Sigmoid colon (tissue), 4 donors: Measurements from ENCODE around the gene MMD2.

Source experiments
- CTCF ChIP-seq, 4 experiments: fragments of 450-650 bp in 3 of 4; fragments of 200-600 bp in 1 of 4; IDR thresholded peaks; one replicate each; pipeline ENCODE4 v1.5.1; 2016 to 2019; ENCODE audit warnings: antibody characterized with exemption in 4 of 4, mild to moderate bottlenecking in 3 of 4, moderate library complexity in 2 of 4
- POLR2A ChIP-seq, 2 donors: fragments of 450-650 bp; IDR thresholded peaks; one replicate each; pipeline ENCODE4 v1.6.1; 2016; ENCODE audit warnings: antibody characterized with exemption in 2 of 2, mild to moderate bottlenecking in 2 of 2, moderate library complexity in 2 of 2
- POLR2AphosphoS5 ChIP-seq, 4 donors: sonication (generic); formaldehyde crosslinking; IDR thresholded peaks; one replicate each; pipeline ENCODE4 v1.6.1; 2017; ENCODE audit warnings: antibody characterized with exemption in 4 of 4

DNA sequence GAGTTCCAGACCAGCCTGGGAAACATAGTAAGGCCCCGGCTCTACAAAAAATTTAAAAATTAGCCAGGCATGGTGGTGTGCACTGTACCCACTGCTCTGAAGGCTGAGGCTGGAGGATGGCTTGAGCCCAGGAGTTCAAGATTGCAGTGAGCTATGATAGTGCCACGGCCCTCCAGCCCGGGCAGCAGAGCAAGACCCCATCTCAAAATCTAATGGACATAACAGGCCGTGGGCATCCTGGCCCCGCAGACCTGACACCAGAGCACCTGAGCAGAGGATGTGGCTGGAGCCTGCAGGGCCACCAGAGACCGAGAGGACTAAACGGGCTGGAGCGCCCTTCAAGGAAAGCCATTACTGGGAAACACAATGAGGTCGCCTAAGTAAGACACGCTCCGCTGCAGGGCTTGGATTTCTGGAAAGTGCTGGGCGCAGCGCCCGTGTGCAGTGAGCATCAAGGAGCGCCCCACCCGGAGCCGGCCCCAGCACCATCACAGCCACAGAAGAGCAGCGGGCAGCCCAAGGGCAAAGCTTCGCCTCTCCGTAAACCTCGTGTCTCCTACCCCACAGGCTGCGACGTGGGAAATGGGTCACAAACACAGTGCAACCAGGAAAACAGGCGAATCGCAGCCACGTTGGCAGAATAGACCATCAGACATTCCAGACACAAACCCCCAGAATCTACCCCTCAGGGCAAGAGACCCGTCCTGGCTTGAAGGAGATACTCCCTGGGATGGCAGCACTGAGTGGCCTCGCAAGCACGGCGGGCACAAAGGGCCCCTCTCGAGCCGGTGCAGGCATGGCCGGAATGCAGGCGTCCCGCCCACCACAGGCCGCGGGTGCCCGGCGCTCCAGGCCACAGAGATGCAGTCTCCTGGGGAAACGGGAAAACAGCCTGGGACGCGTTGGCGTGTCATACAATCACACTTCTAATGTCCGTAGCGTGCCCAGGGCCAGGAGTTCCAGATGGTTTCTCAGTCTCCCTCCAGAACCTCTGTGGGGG lies 80.4 kb downstream of the MMD2 start:
- TF ChIP-seq CTCF (IDR thresholded peaks at IDR 0.05) (no peak), POLR2AphosphoS5 (IDR thresholded peaks at IDR 0.05) (no peak), POLR2A (IDR thresholded peaks at IDR 0.05) (no peak)
